Effector CD8-positive, alpha-beta T cell (primary cell): ENCODE data around the gene MAEA.

Experiments
- DNase-seq: peaks from one replicate; lab custom pipeline; 2025; lab: John Stamatoyannopoulos, UW

MAEA gene

DNA sequence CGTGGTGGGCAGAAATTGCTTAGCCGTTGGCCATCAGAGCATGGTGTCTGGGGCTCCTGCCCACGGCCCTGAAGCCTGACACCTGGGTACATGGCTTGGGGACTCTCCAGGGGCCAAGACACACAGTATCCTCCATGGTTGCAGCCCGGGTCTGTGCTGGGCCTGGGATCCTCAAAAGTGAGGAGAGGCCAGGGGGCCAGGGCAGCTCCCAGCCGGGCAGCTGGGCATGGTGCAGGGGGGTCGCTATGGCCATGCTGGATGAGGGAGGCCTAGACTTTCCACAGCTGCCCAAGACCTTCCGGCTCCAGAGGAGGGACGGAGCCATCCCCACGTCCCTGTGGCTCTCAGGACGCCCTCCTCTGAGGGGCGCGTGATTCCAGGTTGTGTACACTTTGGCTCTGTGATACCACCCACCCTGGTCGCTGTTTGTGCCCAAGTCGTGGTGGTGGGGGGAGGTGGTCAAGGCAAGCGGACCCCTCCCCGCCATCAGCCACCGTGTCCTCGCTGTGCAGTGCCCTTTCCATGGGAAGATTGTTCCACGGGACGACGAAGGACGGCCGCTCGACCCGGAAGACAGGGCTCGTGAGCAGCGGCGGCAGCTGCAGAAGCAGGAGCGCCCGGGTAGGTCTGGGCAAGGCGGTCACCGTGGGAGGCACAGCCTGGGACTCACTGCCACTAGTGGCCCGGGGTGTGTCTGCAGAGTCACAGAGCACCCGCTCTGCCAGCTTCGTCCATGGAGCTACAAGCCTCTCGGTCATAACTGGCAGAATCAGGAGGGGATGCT lies 90.9 kb downstream of the MAEA start:
- no peak for DNase-seq

- DNase-seq = no peak
Measured at GRCh38 chr4:1381181-1381621, 91.5 kb downstream of the MAEA start.

- DNase-seq = no peak
Measured at GRCh38 chr4:1381944-1382541, 92.4 kb downstream of the MAEA start.

DNA sequence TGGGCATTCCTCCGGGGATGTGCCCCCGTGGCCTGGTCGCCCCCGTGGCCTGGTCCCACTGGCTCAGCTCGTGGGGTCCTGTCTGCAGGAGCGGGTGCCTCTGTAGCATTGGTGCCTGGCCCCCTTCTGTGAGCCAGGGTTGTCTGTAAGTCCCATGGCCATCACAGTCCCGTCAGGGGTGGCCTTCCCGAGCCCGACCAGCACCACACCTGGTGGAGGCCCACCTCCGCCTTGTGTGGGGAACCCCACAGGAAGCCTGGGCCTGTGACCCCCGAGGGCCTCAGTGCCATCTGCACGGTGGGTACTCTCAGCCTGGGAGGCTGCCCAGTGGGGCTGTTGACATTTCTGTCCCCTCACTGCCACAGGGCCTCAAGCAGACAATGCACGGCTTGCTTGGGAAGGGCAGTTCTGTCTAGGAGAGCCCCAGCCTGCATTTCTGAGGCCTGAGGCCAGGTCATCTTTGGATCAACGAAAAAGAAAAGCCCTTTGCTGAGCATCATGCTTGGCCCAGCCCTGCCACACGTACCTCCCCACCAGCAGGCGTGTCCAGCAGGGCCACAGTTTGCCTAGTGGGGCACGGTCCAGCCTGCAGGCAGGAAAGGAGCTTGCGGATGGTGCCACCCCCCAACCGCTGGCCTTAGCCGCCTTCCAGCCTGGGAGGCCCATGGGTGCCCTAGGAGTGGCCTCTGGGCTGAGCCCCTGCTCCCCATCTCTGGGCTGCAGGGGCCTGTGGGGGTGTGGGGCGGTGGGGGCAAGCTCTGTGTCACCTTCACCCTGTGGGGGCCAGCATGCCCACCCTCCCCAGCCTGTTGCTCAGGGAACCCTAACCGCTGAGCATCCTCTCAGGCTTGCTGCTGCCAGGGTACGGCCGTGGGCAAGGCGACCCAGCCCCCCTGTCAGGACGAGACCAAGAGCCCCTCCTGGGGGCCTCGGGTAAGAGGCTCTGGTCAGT lies 93.4 kb downstream of the MAEA start:
- DNase-seq = no peak

DNA sequence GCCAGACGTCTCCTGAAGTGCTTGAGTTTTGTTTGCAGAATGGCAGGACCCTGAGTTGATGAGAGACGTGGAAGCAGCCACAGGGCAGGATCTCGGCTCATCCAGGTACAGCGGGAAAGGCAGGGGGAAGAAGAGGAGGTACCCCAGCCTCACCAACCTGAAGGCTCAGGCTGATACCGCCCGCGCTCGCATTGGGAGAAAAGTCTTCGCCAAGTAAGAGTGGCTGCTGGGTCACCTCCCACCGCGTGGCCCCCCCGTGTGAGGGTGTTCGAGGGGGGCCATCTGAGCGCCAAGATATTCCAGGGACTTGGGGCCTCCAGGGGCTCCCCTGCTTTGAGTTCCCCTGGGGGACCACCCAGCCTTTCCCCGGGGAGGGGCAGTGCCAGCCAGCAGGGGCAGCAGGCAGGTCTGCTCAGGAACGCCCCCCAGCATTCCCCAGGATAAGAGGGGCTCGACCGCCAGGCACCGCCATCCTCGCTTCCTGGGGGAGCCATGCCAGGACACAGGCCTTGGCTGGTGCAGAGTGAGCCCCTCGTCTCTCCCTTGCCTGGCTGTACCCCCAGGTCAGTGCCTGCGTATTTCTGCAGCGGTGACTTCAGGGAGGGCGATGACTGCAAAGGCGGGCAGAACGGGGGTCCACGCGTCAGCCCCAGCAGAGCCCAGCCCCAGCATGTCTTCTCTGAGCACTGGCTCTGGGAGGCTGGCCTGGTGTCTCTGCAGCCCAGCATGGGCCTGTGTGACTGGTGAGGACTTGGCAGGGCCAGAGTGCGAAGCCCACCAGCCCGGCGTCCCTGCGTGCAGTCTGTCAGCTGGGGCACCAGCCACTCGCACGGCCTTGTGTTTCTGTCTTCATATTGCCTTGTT lies 94.3 kb downstream of the MAEA start:
- DNase-seq = no peak

DNA sequence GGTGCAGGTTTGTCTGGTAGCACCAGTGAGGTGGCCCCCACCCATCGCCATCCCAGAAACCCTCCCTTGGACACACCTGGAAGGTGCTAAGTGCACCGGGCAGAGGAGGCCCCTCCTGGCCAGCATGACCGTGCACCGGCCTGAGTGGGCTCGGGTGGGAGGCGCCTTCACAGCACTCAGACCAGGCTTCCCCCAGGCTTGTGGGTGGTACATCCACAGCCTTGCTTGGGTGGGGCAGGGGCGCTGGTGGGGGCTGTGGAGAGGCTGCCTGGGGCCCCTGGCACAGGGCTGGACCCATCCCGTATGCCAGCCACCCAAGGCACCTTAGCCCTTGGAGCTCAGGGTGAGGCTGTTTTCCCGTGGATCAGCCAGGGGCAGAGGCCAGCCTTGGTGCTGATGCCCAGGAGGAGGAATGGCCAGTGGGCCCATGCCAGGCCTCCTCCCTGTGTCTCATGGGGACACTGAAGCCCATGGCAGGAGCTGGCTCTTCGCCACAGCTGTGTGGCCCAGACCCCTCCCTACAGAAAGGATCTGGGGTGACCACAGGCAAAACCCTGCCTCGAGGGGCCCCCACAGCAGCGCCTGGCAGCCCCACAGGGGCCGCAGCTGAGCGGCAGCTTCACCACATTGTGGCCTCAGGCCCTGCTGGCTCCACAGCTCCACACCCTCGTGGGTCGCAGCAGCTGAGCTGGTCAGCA lies 95.1 kb downstream of the MAEA start:
- DNase-seq = no peak

DNA sequence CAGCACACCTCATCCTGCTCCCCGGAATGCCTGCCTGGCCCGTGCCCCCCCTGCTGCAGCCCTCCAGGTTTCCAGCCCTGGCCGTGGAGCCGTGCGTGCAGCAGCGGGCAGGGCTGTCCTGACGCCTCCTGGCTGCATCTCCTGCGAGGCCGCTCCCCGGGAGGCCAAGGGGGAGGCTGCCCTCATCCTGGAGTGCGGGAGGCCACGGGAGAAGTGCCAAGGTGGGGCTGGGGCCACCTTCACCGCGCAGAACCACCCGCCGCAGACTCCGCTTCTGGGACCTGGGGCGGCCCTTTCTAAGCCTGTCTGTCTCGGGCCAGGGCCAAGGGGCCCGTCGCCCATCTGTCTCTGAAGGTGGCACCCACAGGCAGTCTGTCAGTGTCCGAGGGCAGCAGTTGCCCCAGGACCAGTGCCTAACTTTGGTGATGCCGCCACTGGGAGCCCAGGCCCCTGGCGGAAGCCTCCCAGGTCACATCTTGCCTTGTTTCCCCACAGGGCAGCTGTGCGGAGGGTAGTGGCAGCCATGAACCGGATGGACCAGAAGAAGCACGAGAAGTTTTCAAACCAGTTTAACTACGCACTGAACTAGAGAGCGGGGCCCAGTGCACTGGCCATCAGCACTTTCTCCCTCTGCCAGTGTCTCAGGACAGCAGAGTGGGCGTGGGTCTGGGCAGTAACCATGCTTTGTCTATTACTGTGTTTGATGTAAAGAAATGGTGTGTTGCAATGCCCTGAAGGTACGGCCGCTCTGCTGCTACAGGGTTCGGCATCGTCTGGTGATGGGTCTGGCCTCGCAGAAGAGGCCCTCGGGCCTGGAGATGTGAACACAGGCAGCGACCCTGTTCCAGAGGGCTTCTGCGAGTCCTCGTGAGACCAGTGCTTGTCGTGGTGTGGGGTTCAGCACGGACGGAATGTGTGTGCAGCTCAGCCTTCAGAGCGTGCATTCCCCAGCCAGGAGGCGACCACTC lies 96.0 kb downstream of the MAEA start:
- DNase-seq = no peak
